OCI-LY1 (cell line): ENCODE measurements around the gene TM9SF4.

Experiments
- H2AFZ ChIP-seq: fragments of 200-600 bp; sonication (generic), shearing (Covaris generic); 2 replicates; pipeline ENCODE4 v1.6.0; 2014; ENCODE audit warnings: antibody characterized with exemption, mild to moderate bottlenecking, low read length
- H3F3A ChIP-seq: fragments of 200-600 bp; sonication (generic), shearing (Covaris generic); 2 replicates; pipeline ENCODE4 v1.6.0; 2014; ENCODE audit warnings: mild to moderate bottlenecking, antibody characterized with exemption, low read length, moderate library complexity; ENCODE audit not compliant: insufficient read depth
- H3K27ac ChIP-seq: fragments of 200-600 bp; sonication (generic); 2 replicates; pipeline ENCODE4 v1.5.1; 2014; ENCODE audit warnings: low read length, mixed run types, mild to moderate bottlenecking, low read depth; ENCODE audit not compliant: poor library complexity, severe bottlenecking
- H3K27me3 ChIP-seq: fragments of 200-600 bp; sonication (generic); 2 replicates; pipeline ENCODE4 v1.6.0; 2014; ENCODE audit warnings: antibody characterized with exemption, mild to moderate bottlenecking, low read length, moderate library complexity; ENCODE audit not compliant: insufficient read depth
- H3K36me3 ChIP-seq: fragments of 200-600 bp; sonication (generic); 2 replicates; pipeline ENCODE4 v1.6.1; 2014; ENCODE audit warnings: mild to moderate bottlenecking, antibody characterized with exemption, low read length, moderate library complexity, mixed read lengths; ENCODE audit not compliant: insufficient read depth
- H3K4me1 ChIP-seq: fragments of 200-600 bp; sonication (generic); 2 replicates; pipeline ENCODE4 v1.5.1; 2014; ENCODE audit warnings: mild to moderate bottlenecking, low read length, moderate library complexity; ENCODE audit not compliant: insufficient read depth, severe bottlenecking
- H3K4me2 ChIP-seq: fragments of 200-600 bp; sonication (generic), shearing (Covaris generic); 2 replicates; pipeline ENCODE4 v1.6.1; 2014; ENCODE audit warnings: low read length
- H3K4me3 ChIP-seq: fragments of 200-600 bp; sonication (generic); 2 replicates; pipeline ENCODE4 v1.5.1; 2014; ENCODE audit warnings: low read length, low read depth, mild to moderate bottlenecking, mixed read lengths; ENCODE audit not compliant: poor library complexity, severe bottlenecking
- H3K79me2 ChIP-seq: fragments of 200-600 bp; shearing (Covaris generic); 2 replicates; pipeline ENCODE4 v1.6.1; 2016; ENCODE audit warnings: mixed run types, low read length, mixed read lengths; ENCODE audit not compliant: insufficient read depth
- H3K9ac ChIP-seq: fragments of 200-600 bp; sonication (generic), shearing (Covaris generic); 2 replicates; pipeline ENCODE4 v1.6.1; 2014; ENCODE audit warnings: mild to moderate bottlenecking, low read length, mixed read lengths
- H3K9me2 ChIP-seq: fragments of 200-600 bp; sonication (generic), shearing (Covaris generic); 2 replicates; pipeline ENCODE4 v1.6.1; 2014; ENCODE audit warnings: low read depth, mild to moderate bottlenecking, low read length, mixed read lengths
- H3K9me3 ChIP-seq: fragments of 200-600 bp; shearing (Covaris generic); 2 replicates; pipeline ENCODE4 v1.6.1; 2014; ENCODE audit warnings: low read length, mixed read lengths
- H4K20me1 ChIP-seq: fragments of 200-600 bp; sonication (generic), shearing (Covaris generic); 2 replicates; pipeline ENCODE4 v1.6.0; 2016; ENCODE audit warnings: mild to moderate bottlenecking, low read length; ENCODE audit not compliant: insufficient read depth
- EZH2 ChIP-seq: fragments of 200-600 bp; sonication (generic), shearing (Covaris generic); IDR thresholded peaks from 2 replicates; pipeline ENCODE4 v1.8.0; 2017; ENCODE audit warnings: borderline replicate concordance, mixed run types, mild to moderate bottlenecking, antibody characterized with exemption, low read length, moderate library complexity, mixed read lengths
- TF ChIP-seq, protein P1 (sequence below): fragments of 200-600 bp; sonication (generic), shearing (Covaris generic); IDR thresholded peaks from 2 replicates; pipeline ENCODE4 v1.5.1; 2017; ENCODE audit warnings: mild to moderate bottlenecking, antibody characterized with exemption, low read length, moderate library complexity, mixed read lengths

Gene TM9SF4

GRCh38 chr20:32150291-32150848, 40.9 kb downstream of the TM9SF4 start:
- Histone ChIP-seq H3K4me2 (no peak overlapping the region), H3K4me1 (no peaks in the 10 kb centered on the region), H2AFZ (no peak overlapping the region), H3K79me2 (no peaks in the 10 kb centered on the region), H3K36me3 (peaks cover 75% of the 10 kb centered on the region), H3K9ac (no peak overlapping the region), H3K27ac (no peak overlapping the region), H3K4me3 (no peak overlapping the region), H3K9me3 (no peaks in the 10 kb centered on the region), H3K27me3 (no peaks in the 10 kb centered on the region), H3F3A (no peaks in the 10 kb centered on the region), H3K9me2 (no peaks in the 10 kb centered on the region), H4K20me1 (no peaks in the 10 kb centered on the region)
- TF ChIP-seq EZH2: no peak
- TF ChIP-seq, protein P1, sequence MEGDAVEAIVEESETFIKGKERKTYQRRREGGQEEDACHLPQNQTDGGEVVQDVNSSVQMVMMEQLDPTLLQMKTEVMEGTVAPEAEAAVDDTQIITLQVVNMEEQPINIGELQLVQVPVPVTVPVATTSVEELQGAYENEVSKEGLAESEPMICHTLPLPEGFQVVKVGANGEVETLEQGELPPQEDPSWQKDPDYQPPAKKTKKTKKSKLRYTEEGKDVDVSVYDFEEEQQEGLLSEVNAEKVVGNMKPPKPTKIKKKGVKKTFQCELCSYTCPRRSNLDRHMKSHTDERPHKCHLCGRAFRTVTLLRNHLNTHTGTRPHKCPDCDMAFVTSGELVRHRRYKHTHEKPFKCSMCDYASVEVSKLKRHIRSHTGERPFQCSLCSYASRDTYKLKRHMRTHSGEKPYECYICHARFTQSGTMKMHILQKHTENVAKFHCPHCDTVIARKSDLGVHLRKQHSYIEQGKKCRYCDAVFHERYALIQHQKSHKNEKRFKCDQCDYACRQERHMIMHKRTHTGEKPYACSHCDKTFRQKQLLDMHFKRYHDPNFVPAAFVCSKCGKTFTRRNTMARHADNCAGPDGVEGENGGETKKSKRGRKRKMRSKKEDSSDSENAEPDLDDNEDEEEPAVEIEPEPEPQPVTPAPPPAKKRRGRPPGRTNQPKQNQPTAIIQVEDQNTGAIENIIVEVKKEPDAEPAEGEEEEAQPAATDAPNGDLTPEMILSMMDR: no peak

DNA sequence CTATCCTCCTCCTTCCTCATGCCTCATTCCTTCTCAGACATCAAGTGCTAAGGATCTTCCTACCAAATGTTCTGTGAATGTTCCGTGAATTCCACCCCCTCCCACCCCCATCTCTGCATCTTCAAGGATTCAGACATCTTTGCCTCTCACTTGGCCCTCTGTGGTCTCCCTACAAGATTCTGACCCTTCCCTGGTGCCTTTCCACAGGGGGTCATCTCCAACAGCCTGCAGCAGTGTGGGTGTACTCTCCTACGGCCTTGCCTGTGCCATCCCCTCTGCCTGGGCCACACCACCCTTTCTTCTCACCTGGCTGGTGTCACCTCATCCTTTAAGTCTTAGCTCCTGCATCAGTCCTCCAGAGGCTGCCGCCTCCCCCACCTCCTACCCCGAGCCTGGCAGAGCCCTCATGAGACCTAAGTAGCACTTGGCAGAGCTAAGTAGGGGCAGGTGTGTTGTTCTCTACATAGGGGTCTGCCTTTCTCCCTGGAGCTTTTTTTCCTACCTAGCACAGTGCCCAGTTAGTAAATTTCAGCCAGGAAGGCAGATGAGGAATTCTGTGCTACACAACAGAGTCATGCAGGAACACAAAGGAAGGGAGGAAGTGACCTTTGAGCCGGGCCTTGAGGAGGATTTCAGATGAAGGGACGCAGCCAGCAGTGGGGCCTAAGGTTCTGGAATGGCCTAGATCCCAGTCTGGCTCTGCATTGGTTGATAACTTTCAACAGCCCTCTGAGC, 43.1 kb downstream of the TM9SF4 start:
- Histone ChIP-seq H3K27ac (no peak overlapping the region), H3K9ac (no peak overlapping the region), H3K4me2 (no peak overlapping the region), H3F3A (no peaks in the 10 kb centered on the region), H3K36me3 (peaks cover 62% of the 10 kb centered on the region), H4K20me1 (no peaks in the 10 kb centered on the region), H3K4me1 (no peaks in the 10 kb centered on the region), H3K9me3 (no peaks in the 10 kb centered on the region), H3K9me2 (no peaks in the 10 kb centered on the region), H3K27me3 (no peaks in the 10 kb centered on the region), H2AFZ (no peak overlapping the region), H3K4me3 (no peak overlapping the region), H3K79me2 (no peaks in the 10 kb centered on the region)
- TF ChIP-seq EZH2: no peak
- TF ChIP-seq, protein P1: no peak

- no peak overlapping the region for H3K9ac ChIP-seq
- no peaks in the 10 kb centered on the region for H3K9me2 ChIP-seq
- no peaks in the 10 kb centered on the region for H3K79me2 ChIP-seq
- no peaks in the 10 kb centered on the region for H3F3A ChIP-seq
- no peaks in the 10 kb centered on the region for H3K4me1 ChIP-seq
- H3K4me3 ChIP-seq: no peak overlapping the region
- H3K27ac ChIP-seq: no peak overlapping the region
- H3K9me3 ChIP-seq: no peaks in the 10 kb centered on the region
- H3K36me3 ChIP-seq: peaks cover 62% of the 10 kb centered on the region
- TF ChIP-seq, protein P1: no peak
- no peak overlapping the region for H2AFZ ChIP-seq
- no peaks in the 10 kb centered on the region for H3K27me3 ChIP-seq
- H3K4me2 ChIP-seq: no peak overlapping the region
- H4K20me1 ChIP-seq: no peaks in the 10 kb centered on the region
These were observed 43.7 kb downstream of the TM9SF4 start for GRCh38 chr20:32153156-32153665.
